ENCODE measurements around the gene CPLANE2.
"Not testable (repeated sequence)": the region's sequence is repeated elsewhere in the genome, so short reads cannot be mapped to it uniquely, and the experiment has no call there.

The CPLANE2 gene

DNA sequence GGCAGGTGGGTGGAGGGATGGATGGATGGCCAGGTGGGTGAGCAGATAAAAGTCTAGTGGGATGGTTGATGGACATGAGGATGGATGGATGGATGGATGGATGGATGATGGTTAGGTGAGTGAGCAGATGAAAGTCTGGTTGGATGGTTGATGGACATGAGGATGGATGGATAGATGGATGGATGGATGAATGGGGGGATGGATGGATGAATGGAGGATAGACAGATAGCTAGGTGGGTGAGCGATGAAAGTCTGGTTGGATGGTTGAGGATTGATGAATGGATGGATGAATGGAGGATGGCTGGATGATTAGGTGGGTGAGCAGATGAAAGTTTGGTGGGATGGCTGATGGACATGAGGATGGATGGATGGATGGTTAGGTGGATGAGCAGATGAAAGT, 15.5 kb downstream of the CPLANE2 start:
- in situ Hi-C loops (cut with MboI; ENCODE audit: low sequenced_read_pairs, unreplicated experiment), result no loop called here
- TF ChIP-seq, protein P1, sequence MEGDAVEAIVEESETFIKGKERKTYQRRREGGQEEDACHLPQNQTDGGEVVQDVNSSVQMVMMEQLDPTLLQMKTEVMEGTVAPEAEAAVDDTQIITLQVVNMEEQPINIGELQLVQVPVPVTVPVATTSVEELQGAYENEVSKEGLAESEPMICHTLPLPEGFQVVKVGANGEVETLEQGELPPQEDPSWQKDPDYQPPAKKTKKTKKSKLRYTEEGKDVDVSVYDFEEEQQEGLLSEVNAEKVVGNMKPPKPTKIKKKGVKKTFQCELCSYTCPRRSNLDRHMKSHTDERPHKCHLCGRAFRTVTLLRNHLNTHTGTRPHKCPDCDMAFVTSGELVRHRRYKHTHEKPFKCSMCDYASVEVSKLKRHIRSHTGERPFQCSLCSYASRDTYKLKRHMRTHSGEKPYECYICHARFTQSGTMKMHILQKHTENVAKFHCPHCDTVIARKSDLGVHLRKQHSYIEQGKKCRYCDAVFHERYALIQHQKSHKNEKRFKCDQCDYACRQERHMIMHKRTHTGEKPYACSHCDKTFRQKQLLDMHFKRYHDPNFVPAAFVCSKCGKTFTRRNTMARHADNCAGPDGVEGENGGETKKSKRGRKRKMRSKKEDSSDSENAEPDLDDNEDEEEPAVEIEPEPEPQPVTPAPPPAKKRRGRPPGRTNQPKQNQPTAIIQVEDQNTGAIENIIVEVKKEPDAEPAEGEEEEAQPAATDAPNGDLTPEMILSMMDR (IDR thresholded peaks at IDR 0.05; ENCODE audit: borderline replicate concordance, control extremely low read depth, extremely low read depth, insufficient read depth, missing control alignments), result no peak
- no peak for DNase-seq (ENCODE audit: low spot score)

DNA sequence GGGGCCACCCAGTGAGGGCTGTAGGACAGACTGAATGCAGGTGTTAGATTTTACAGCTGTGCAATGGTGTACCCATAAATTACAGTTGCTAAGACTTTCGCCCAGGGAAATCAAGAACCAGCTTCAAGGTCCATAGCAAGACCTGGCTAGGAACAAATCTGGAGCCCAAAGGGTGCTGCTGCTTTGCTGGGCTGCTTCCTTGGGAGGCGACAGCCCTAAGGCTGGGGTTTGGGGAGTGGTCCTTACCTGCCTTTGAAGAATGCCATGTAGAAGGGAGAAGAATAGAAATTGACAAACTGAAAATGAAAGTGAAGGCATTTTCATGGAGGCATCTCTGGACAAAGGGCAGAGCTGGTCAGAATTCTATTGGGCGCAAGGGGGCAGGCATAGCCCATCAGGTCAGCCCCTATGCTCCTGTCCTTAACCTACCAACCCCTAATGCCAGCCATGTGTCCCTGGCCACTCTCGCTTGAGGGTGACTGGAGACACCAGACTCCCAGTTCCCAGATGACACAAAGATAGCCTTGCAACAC, 16.9 kb downstream of the CPLANE2 start:
- in situ Hi-C loops (cut with MboI; ENCODE audit: low sequenced_read_pairs, unreplicated experiment), result no loop called here
- TF ChIP-seq, protein P1 (IDR thresholded peaks at IDR 0.05; ENCODE audit: borderline replicate concordance, control extremely low read depth, extremely low read depth, insufficient read depth, missing control alignments), result no peak
- DNase-seq (ENCODE audit: low spot score), result no peak

DNA sequence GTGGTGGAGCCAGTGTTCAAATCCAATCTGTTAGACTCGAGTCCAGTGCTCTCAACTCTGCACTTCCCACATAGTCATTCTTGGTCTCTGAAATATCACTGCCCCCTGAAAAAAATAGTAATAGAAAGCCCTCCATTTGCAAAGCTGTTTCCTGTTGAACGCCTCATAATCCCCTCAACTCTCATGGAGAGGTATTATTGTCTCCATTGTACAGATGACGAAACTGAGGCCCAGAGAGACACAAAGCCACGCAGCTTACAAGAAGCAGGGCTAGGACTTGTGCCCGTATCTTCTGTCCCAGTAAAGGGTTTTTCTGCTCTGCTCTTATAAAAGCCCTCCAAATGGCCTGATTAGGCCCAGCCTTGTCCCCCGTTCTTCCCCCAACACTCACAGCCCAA, 18.3 kb downstream of the CPLANE2 start:
- TF ChIP-seq, protein P1 (IDR thresholded peaks at IDR 0.05; ENCODE audit: borderline replicate concordance, control extremely low read depth, extremely low read depth, insufficient read depth, missing control alignments), result no peak
- no peak for DNase-seq (ENCODE audit: low spot score)
- in situ Hi-C loops (cut with MboI; ENCODE audit: low sequenced_read_pairs, unreplicated experiment), result no loop called here

DNA sequence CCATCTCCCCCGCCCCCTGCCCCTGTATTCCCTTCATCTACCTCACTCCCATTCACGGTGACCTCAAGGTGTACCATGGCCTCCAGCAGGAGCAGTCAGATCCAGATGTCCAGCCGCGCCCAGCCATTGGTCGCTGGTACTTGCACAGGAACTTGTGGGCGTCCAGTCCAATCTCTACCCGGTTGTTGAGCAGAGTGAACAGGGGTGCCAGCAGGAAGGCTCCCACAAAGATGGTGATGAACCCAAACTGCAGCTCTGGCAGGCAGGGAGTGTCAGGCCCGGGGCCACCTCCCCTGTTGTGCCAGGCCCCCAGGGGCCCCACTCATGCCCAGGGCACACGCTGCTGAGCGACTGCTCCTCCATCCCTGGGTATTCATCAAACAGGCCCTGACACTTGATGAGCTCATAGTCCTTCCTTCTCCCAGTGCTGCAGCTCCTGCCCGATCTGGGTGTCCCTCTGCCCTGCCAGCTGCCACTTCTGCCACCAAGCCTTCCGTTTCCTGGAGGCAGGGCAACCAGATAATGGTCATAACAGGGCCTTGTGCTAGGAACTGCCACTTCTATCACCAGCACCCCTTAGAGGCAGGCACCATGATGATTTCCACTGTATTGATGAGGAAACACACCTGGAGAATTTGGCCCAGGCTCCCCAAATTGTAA, 18.8 kb downstream of the CPLANE2 start:
- no peak for DNase-seq (ENCODE audit: low spot score)
- in situ Hi-C loops (cut with MboI; ENCODE audit: low sequenced_read_pairs, unreplicated experiment), result no loop called here
- TF ChIP-seq, protein P1 (IDR thresholded peaks at IDR 0.05; ENCODE audit: borderline replicate concordance, control extremely low read depth, extremely low read depth, insufficient read depth, missing control alignments), result no peak

DNA sequence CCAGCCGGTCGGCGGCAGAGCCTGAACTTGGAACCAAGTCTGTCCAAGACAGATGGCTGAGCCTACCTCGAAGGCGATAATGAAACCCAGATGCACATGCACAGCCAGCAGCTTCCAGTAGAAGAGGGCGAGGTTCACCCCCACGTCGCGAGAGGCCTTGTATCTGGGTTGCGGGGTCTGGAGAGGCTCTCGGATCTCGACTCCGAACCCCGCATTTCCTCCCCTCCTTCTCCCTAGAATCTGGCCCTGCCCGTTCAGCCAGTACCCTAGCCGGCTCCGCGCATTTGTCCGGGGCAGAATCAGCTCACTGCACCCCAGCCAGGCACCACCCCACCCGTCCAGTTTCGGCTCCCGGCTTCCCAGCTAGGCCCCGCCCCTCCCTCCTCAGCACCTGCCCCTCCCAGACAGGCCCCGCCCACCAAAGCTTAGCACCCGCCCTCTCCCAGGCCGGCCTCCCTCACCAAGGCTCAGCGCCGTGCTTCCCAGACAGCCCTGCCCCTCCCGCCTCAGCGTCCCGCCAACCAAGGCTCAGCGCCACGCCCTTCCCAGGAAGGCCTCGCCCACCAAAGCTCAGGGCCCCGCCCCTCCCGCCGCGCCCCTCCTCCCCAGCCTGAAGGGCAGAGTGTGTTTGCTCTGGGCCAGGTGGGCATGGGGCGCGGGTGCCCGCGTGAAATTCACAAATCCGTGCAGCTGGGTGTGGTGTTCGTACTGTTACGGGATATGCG, 19.8 kb downstream of the CPLANE2 start:
- in situ Hi-C loops (cut with MboI; ENCODE audit: low sequenced_read_pairs, unreplicated experiment), result no loop called here
- DNase-seq (ENCODE audit: low spot score), result peak; percentile 99
- TF ChIP-seq, protein P1 (IDR thresholded peaks at IDR 0.05; ENCODE audit: borderline replicate concordance, control extremely low read depth, extremely low read depth, insufficient read depth, missing control alignments), result no peak

DNA sequence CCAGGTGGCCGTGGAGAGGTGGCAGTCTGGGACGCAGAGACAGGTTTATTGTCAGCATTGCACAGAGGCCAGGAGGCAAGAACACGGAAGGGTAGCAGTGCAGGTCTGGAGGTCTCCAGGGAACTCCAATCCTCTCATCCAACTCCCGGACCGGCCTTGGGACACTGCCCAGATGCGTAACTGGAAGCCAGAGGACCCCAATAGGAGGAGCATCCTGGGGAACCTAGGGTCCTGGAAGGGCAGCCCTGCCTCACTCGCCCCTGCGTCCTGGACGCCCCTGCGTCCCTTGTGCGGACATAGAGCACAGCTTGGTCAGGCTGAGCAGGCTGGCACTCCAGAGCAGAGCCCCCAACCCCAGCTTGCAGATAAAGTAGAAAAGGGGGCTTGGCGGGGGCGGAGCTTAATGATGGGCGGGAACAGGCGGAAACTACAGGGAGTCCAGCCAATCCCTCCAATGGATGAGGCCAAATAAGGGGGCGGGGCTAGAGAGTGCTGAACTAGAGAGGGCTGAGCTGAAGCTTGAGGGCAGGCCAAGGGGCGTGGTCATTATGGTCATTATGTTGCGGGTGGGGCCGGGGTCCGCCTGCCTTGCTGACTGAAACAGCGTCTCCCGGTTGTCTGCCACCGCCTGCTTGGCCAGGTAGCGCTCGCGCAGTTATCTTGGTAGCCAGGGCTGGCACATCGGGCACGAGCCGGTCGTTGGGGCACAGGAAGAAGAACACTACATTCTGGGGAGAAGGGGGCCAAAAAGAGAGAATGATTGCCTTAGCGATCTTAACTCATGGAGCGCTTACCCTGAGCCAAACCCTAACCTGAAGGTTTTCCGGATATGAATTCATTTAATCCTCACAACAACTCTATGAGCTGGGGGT, 20.9 kb downstream of the CPLANE2 start:
- peak; percentile 84 for DNase-seq (ENCODE audit: low spot score)
- in situ Hi-C loops (cut with MboI; ENCODE audit: low sequenced_read_pairs, unreplicated experiment), result no loop called here
- TF ChIP-seq, protein P1 (IDR thresholded peaks at IDR 0.05; ENCODE audit: borderline replicate concordance, control extremely low read depth, extremely low read depth, insufficient read depth, missing control alignments), result no peak

DNA sequence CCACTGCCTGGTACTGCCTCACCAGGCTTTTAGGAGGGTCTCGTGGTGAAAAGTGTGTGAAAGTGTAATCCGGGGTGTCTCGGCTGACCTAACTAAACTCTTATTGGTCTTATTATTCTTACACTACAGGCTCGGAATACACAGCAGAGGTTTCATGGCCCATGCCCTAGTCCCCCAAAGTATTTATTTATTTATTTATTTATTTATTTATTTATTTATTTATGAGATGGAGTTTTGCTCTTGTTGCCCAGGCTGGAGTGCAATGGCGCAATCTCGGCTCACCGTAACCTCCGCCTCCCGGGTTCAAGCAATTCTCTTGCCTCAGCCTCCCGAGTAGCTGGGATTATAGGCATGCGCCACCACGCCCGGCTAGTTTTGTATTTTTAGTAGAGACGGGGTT, 21.7 kb downstream of the CPLANE2 start:
- in situ Hi-C loops (cut with MboI; ENCODE audit: low sequenced_read_pairs, unreplicated experiment); DNase-seq (ENCODE audit: low spot score): not testable (repeated sequence)

DNA sequence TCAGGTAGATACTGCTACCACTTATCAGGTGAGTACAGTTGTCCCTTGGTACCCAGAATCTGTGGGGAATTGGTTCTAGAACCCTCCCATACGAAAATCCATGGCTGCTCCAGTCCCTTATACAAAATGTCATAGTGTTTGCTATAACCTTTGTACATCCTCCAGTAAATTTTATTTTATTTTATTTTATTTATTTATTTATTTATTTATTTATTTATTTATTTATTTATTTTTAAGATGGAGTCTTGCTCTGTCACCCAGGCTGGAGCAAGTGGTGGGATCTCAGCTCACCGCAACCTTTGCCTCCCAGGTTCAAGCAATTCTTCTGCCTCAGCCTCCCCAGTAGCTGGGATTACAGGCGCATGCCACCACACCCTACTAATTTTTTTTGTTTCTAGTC, 23.4 kb downstream of the CPLANE2 start:
- in situ Hi-C loops (cut with MboI; ENCODE audit: low sequenced_read_pairs, unreplicated experiment); DNase-seq (ENCODE audit: low spot score): not testable (repeated sequence)
